KMS-11 (cell line): ENCODE measurements around the gene SLX9.

Source experiments
- H2AFZ ChIP-seq: fragments of 200-600 bp; sonication (generic); 2 replicates; pipeline ENCODE4 v1.6.1; 2016; ENCODE audit warnings: antibody characterized with exemption, mixed run types, low read depth
- H3K27ac ChIP-seq: fragments of 200-600 bp; sonication (generic); 2 replicates; pipeline ENCODE4 v1.6.1; 2016; ENCODE audit warnings: mild to moderate bottlenecking, mixed run types
- H3K27me3 ChIP-seq: fragments of 200-600 bp; sonication (generic); 2 replicates; pipeline ENCODE4 v1.6.1; 2017; ENCODE audit warnings: mild to moderate bottlenecking, low read depth, mixed run types, moderate library complexity; ENCODE audit not compliant: insufficient read depth
- H3K36me3 ChIP-seq: fragments of 200-600 bp; sonication (generic); 2 replicates; pipeline ENCODE4 v1.6.1; 2017; ENCODE audit warnings: mild to moderate bottlenecking, mixed run types; ENCODE audit not compliant: insufficient read depth
- H3K4me1 ChIP-seq: fragments of 200-600 bp; sonication (generic); 2 replicates; pipeline ENCODE4 v1.6.1; 2016; ENCODE audit warnings: mild to moderate bottlenecking, low read depth, mixed run types; ENCODE audit not compliant: poor library complexity, severe bottlenecking
- H3K4me2 ChIP-seq: fragments of 200-600 bp; sonication (generic); 2 replicates; pipeline ENCODE4 v1.7.0; 2016; ENCODE audit warnings: mild to moderate bottlenecking, mixed run types
- H3K4me3 ChIP-seq: fragments of 200-600 bp; sonication (generic); IDR thresholded peaks from 2 replicates; pipeline ENCODE4 v1.6.1; 2017; ENCODE audit warnings: low read depth, low read length, mixed read lengths; ENCODE audit not compliant: insufficient read depth
- H3K79me2 ChIP-seq: fragments of 200-600 bp; sonication (generic); 2 replicates; pipeline ENCODE4 v1.6.1; 2016; ENCODE audit warnings: low read depth, mixed run types; ENCODE audit not compliant: insufficient read depth
- H3K9ac ChIP-seq: fragments of 200-600 bp; sonication (generic); 2 replicates; pipeline ENCODE4 v1.6.1; 2016; ENCODE audit warnings: mild to moderate bottlenecking, mixed run types
- H4K20me1 ChIP-seq: fragments of 200-600 bp; sonication (generic); 2 replicates; pipeline ENCODE4 v1.6.1; 2016; ENCODE audit warnings: mild to moderate bottlenecking, mixed run types; ENCODE audit not compliant: insufficient read depth
- CTCF ChIP-seq: fragments of 200-600 bp; sonication (generic); conservative IDR thresholded peaks from 2 replicates; pipeline ENCODE4 v1.6.1; 2017; ENCODE audit warnings: low read depth, mild to moderate bottlenecking, antibody characterized with exemption, low read length, moderate library complexity, mixed read lengths

The SLX9 gene

DNA sequence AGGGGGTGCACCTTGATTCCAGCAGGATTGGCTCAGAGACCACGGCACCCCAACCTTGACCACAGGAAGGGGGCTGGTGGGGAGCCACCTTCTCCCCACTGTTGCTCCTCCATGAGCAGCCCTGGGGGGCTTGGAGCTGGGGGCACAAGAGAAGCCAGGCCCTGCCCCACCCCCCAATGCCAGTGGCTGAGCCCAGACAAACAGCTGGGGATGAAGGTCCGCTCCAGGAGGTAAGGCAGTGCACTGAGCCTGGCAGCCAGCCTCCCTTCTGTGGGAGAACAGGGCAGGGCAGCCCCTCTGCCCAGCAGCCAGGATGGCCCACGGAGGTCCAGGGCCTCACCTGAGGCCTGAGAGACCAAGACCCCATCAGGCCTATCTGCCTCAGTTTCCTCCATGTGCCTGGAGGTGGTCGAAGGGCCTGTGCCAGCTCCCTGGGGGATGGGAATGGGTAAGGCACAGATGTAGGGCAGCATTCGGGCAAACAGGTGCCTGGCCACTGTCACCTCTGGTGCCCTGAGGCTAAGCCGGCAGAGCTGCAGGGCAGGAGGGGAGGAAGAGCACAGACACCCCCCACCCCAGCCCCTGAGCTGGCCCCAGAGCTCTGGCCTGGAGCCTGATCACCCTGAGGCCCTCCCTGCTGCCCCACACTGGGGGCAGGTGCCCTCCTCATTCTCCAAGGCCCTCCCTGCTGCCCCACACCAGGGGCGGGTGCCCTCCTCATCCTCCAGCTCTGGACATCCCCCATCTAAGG lies 26.2 kb upstream of the SLX9 start:
- H4K20me1 ChIP-seq: no peaks in the 10 kb centered on the region
- no peak overlapping the region for H3K9ac ChIP-seq
- H3K36me3 ChIP-seq: no peaks in the 10 kb centered on the region
- H3K79me2 ChIP-seq: no peaks in the 10 kb centered on the region
- H3K4me1 ChIP-seq: no peaks in the 10 kb centered on the region
- no peak for TF ChIP-seq CTCF
- H3K27me3 ChIP-seq: peaks cover 83% of the 10 kb centered on the region
- no peak overlapping the region for H3K27ac ChIP-seq
- no peak overlapping the region for H3K4me2 ChIP-seq
- H2AFZ ChIP-seq: no peak overlapping the region
- no peak overlapping the region for H3K4me3 ChIP-seq

DNA sequence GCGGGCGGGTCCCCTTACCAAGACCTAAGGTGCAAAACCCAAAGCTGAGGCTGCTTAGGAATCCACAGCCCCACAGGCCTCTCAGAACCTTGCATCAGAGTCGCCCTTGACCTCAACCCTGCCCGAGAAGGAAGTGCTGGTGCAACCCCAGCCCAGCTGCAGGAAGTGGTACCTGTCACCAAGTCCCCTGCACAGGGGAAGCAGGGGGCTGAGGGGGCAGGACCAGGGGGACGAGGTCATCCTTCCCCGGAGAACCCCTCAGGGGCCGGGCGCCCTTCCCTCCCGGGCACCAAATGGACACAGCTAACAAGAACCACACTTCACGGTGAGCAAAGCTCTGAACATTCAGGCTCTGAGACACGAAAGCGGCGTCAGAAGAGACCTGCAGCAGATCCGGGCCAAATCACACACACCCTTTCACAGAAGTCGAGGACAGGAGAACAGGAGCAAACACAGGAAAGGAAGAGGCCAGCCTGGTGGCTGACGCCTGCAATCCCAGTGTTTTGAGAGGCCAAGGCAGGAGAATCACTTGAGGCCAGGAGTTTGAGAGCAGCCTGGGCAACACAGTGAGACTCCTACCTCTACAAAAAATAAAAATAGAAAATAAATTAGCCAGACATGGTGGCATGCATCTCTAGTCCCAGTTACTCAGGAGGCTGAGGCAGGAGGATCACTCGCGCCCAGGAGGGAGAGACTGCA lies 25.5 kb upstream of the SLX9 start:
- H3K4me2 ChIP-seq: no peak overlapping the region
- H3K27me3 ChIP-seq: peaks cover 78% of the 10 kb centered on the region
- TF ChIP-seq CTCF: no peak
- H3K4me1 ChIP-seq: no peaks in the 10 kb centered on the region
- no peak overlapping the region for H2AFZ ChIP-seq
- no peaks in the 10 kb centered on the region for H4K20me1 ChIP-seq
- H3K36me3 ChIP-seq: no peaks in the 10 kb centered on the region
- H3K9ac ChIP-seq: no peak overlapping the region
- no peak overlapping the region for H3K27ac ChIP-seq
- no peak overlapping the region for H3K4me3 ChIP-seq
- no peaks in the 10 kb centered on the region for H3K79me2 ChIP-seq

DNA sequence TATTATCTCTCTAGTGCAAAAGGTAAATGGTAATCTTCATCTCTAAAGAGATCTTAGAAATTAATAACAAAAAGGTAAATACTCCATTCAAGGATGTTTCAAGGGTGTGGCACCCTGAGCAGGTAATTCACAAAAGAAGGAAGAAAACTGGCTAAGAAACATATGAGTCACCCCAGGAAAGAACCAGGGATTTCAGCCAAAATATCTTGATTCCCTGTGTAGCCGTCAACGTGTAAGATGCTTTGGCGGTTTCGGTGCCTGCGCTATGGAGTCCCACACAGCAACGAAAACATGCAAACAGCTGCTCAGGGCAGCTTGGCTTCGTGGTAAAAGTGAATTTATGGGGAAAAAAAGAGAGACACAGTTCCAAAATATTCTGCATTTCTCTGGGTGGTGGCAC lies 22.9 kb upstream of the SLX9 start:
- H3K79me2 ChIP-seq: no peaks in the 10 kb centered on the region
- no peak for TF ChIP-seq CTCF
- no peaks in the 10 kb centered on the region for H4K20me1 ChIP-seq
- H3K27me3 ChIP-seq: peaks cover 85% of the 10 kb centered on the region
- H3K4me3 ChIP-seq: no peak overlapping the region
- H2AFZ ChIP-seq: no peak overlapping the region
- H3K9ac ChIP-seq: no peak overlapping the region
- H3K36me3 ChIP-seq: no peaks in the 10 kb centered on the region
- no peaks in the 10 kb centered on the region for H3K4me1 ChIP-seq
- H3K4me2 ChIP-seq: no peak overlapping the region
- no peak overlapping the region for H3K27ac ChIP-seq

GRCh38 chr21:44917446-44918106 lies 22.3 kb upstream of the SLX9 start:
- no peak for TF ChIP-seq CTCF
- Histone ChIP-seq H3K79me2 (no peaks in the 10 kb centered on the region), H3K4me3 (no peak overlapping the region), H3K27me3 (peaks cover 86% of the 10 kb centered on the region), H3K36me3 (no peaks in the 10 kb centered on the region), H4K20me1 (no peaks in the 10 kb centered on the region), H2AFZ (no peak overlapping the region), H3K4me1 (no peaks in the 10 kb centered on the region), H3K4me2 (no peak overlapping the region), H3K9ac (no peak overlapping the region), H3K27ac (no peak overlapping the region)
